HG02973 (cell line): Measurements from ENCODE around the gene MORN5.

Experiments used
- ATAC-seq: cut with Tn5 transposase; IDR thresholded peaks from one replicate; pipeline ENCODE4 v1.9.1; 2021; ENCODE audit warnings: moderate library complexity; ENCODE audit not compliant: unreplicated experiment

The MORN5 gene

GRCh38 chr9:122214507-122214906 is 54.8 kb downstream of the MORN5 start:
- ATAC-seq, result no peak

DNA sequence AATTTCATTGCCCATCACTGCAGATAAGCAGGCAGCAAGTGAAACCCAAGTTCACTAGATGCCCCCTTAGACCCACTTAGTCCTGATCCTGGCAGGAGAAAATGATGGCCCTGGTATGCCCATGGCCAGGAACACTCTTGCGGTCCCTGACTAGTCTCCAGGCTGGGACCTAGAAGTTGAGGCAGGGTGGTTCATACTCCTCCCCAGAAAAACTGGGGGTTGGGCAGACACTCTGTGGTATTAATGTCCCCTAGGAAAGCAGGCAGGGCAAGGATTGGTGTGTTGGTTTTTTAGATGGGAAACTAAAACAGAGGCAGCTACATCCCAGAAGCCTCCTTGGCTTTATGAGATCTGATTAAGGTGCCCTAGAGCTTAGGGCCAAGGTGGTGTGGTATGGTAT is 56.0 kb downstream of the MORN5 start:
- ATAC-seq, result no peak

DNA sequence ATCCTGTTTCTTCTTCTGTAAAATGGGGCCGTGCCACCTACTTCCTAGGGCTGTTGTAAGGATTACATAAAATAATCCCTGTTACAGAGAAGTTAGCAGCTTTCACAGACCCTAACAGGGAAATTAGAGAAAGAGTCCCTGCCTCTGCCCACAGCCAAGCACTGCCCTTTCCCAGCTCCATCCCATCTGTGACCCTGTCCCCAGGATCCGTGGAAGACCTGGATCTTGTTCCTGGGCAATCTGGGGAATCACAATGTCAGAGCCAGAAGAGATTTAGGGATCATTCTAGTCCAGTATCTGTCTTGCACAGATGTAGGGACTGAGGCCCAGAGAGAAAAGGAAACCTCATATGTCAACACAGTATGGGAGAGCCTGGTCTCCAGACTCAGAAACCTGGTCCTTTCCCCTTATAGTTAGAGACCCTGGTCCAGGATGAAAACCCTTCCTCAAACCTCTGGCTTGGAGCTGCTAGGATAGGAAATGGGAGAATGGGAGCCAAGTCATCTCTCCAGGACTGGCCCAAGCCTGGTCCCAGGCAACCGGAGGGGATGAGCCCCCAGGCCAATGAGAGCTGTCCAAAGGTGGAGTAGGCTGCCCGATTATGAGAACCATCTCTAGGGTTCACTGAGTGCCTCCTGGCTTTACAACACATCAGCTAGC is 56.6 kb downstream of the MORN5 start:
- ATAC-seq, result no peak

GRCh38 chr9:122216798-122217418 is 57.2 kb downstream of the MORN5 start:
- no peak for ATAC-seq

DNA sequence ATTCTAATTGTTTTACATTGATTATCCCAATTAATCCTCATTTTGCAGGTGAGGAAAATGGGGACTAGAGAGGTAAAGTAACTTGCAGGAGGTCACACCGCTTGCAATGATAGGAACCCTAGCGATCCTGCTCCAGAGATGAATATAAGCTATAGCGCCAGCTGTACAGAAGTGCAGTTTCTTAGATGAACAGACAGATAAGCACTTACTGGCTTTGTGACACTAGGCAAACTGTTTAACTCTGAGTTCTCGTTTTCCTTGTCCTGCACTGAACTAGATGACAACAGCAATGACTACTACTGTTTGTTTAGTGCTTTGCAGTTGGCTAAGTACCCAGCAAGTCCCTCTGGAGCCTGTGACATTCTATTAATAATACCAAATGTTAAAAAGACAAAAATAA is 57.9 kb downstream of the MORN5 start:
- ATAC-seq, result no peak

DNA sequence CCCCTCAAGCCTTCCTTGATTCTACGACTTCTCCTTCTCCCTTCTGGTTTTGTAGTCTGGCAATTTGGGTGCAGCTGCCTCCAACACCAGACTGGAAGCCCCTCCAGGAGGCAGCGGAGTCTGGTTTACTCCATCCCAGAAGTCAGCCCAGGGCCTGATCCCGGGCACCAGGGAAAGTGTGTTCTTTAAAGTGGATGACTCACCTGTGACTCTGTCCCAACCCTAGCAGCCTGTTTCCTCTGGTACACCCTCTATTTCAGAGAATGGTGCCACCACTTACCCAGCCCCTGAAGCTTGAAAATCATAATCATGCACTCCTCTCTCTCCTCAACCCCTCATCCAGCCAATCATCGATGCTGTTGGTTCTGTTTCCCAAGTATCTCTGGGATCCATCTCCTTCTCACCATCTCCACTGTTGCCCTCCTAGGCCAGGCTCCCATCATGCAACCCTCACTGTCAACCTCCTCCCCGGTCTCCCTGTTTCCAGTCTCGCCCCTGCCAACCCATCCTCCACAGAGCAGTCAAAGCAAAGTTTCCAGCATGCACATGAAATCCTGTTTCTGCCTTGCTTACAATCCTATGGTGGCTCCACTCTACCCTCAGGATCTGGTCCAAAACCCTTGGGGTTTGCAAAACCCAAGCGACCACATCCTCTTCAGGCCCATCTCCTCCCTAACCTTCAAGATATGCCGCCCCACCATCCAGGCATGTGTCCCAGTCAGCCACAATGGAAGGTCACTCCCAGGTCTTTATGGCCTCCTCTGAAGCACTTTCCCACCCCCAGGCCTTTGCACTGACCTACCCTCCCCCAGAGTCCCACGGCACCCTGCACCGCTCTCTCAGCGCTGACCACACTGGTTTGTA is 58.6 kb downstream of the MORN5 start:
- no peak for ATAC-seq

DNA sequence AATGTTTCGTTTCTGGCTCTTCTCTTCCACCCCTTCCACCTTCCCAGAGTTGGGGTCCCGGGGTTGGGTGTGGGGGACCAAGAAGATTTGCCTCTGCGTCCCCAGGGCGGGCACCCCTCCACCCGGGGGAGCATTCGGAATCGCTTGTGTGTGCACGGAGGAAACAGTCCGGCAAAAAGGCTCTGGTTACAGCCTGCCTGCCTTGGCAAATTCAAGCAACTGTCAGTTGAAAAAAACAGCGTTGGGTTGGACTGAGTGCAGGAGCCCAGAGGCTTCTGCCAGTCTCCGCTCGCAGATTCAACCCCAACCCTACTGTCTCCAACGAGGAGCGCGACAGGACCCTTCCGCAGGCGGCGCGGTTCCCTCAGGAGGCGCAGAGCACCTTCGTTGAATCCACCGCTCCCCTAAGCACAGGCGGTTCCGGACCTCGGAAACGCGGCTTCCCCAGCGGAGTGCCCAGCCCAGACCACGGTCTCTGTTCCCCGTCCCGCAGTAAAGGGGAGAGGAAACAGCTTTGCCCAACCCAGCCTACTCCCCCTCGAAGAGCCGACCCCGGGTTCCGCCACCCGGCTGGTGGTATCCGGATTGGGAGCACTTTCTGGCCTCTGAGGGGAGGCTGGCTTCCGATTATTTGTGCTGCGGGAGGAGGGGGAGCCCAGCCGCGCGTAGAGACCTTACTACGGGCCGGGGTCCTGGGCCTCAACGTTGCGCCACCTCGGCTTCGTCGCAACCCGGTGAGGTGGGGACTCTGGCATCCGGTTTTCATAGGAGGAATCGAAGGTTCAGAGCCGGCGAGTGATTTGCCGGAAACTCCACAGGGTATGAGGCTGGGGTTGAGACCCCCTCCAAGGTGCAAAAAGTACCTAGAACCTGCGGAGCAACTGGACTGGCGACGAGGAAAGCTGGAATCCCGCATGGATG is 59.5 kb downstream of the MORN5 start:
- ATAC-seq, result no peak

GRCh38 chr9:122219856-122220672 is 60.4 kb downstream of the MORN5 start:
- ATAC-seq, result no peak

DNA sequence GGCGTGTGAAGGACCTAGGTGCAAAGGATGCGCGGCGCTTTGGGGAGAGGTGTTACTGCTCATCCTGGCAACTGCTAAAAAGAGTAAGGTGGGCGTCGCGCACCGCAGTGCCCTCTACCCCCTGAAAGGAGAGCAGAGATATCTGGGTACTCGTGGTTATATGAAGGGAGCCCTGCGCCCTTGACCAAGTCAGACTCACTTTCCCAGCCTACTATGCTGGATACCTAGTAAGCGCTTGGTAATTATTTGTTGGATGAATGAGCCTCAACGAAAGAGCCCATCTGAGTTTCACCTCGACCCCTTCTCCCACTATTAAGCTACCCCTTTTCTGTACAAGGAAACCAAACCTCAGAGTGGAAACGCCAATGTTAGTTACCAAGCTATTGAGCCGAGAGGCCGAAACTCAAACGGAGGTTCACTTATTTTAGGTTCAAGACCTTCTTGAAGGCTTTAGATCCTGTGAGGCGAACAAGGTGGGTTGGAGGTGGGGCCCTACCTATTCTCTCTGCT is 61.0 kb downstream of the MORN5 start:
- ATAC-seq, result no peak

DNA sequence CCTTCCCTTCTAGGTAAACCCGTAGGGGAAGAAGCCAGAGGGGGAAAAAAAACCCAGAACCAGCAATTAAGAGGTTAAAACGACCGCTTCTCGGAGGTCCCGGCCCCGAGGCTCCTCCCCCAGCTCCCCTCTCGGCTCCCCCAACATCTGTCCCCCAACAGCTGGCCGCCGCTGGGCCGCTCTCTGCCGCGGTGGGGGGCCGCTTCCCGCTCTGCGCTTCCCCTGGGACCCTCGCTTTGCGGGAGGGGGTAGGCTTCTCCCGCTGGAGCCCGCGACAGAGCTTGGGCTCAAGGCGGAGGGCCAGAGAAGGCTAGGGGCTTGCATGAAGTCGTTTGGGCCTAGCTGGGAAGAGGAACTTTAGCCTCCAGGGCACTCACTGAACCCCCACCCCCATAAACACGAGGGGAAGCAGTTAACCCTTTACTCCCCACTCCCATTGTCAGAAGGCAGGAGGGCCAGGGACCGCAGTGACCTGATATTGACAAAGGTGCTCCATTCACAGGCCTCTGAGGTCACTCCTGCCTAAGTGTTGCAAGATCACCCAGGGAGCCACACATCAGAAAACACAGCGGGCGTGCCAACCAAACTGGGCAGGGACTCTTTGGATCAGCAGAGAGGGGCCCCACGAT is 61.6 kb downstream of the MORN5 start:
- ATAC-seq, result no peak

- ATAC-seq, result no peak
Measured at GRCh38 chr9:122222791-122223190, 63.1 kb downstream of the MORN5 start.

DNA sequence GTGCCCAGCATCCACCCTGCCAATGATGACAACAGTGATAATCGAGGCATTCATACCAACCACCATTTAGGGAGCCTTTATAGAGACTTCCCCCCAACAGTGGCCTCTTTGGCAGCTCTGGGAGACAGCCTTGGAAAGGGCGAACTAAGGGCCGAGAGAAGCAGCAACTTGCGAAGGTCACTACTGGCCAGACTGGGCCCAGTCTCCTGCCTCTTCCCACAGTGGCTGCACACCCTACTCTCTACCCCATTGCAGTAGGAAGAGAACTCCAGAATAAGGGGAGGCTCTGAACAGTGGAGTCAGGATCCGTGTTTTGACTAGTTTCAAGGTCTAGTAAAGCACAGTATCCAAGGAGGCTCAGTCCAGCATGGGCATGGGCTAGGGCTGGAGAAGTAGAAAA is 63.7 kb downstream of the MORN5 start:
- ATAC-seq, result no peak

GRCh38 chr9:122225312-122226141 is 65.8 kb downstream of the MORN5 start:
- ATAC-seq, result no peak

DNA sequence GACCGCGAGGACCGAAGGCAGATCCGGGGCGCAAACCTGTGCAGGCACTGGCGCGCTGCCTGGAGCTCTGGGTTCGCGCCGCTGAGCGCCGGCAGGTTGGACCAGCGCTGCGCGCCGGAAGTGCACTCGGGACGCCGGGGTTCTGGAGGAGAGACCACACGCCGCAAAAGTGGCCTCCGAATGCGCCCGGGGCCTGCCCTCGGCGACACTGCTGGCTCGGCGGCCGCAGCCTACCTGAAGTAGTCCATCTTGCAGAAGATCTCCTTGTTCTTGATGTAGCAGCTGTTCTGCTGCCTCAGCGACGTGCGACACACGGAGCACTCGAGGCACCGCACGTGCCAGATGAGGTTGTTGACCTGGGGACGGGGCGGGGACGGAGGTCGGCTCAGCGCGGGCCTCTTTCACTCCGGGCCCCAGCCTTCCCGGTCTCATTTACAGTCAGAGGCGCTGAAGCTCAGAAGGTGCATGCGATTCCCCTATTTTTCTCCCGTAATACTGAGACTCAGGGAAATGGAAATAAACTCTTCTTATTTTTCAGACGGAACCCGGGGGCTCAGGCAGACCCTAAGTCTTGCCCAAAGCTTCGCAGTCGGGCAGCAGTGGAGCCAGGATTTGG is 66.5 kb downstream of the MORN5 start:
- no peak for ATAC-seq

DNA sequence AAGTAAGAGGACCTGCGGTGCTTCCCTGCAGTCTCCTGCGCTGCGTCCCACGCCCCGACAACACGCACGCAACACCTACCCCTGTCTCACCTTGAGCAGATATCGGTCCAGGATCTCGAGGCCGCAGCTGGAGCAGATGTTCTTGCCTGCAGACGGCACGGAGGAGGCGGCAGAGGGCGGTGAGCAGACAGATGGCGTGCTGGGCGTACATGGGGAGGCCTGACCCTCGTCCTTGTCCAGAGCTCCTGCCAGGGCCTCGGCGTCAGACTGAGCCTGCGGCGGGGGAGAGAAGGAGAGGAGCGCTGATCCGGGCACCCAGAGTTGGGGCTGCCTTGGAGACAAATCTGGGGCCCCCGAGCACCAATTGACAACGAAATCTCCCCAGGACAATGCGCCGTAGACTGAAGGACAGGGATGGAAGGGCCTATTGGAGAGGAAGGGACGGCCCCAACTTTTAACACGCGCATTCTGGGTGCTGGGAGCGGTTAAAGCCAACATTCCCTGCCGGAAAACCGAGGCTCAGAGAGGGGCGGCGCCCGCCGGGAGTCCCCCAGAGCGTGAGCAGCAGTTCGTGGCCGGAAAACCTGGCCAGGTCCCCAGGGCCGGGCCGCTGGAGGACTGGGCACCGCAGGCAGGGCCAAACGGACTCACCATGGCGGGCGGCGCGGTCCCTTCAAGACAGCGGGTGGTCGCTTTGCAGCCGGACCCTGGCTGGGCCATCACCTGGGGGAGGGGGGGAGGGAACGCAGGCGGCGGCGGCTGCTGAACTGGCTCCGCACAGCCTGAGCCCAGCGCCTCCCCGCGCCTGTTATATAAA is 67.3 kb downstream of the MORN5 start:
- no peak for ATAC-seq

- no peak for ATAC-seq
Measured at GRCh38 chr9:122227575-122227900, 67.8 kb downstream of the MORN5 start.

DNA sequence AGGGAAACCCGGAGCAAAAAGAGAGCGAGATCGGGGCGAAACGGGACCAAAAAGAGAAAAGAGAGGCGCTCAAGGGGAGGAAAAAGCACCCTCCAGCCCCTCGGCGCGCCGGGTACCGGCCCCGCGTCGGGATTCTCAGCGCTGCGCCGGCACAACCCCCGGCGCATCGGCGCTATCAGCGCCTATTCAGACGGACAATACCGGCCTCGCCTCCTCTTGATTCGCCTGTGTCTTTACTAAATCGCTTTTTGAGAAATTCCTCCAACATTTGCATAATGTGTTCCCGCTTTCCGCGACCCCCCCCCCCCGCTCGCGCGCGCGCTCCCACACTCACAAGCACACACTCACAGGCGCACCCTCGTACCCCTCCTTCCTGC is 68.5 kb downstream of the MORN5 start:
- no peak for ATAC-seq
